GM18858 (cell line): ENCODE results near the gene CYP1A2.
"Not testable (repeated sequence)": the region's sequence is repeated elsewhere in the genome, so short reads cannot be mapped to it uniquely, and the experiment has no call there.

Experiments used
- ATAC-seq: cut with Tn5 transposase; IDR thresholded peaks from one replicate; pipeline ENCODE4 v1.9.1; 2021; ENCODE audit not compliant: unreplicated experiment

The CYP1A2 gene, protein sequence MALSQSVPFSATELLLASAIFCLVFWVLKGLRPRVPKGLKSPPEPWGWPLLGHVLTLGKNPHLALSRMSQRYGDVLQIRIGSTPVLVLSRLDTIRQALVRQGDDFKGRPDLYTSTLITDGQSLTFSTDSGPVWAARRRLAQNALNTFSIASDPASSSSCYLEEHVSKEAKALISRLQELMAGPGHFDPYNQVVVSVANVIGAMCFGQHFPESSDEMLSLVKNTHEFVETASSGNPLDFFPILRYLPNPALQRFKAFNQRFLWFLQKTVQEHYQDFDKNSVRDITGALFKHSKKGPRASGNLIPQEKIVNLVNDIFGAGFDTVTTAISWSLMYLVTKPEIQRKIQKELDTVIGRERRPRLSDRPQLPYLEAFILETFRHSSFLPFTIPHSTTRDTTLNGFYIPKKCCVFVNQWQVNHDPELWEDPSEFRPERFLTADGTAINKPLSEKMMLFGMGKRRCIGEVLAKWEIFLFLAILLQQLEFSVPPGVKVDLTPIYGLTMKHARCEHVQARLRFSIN

GRCh38 chr15:74748322-74748946 lies at the start of gene CYP1A2:
Gene CYP1A2 (plus strand): TSS chr15:74748845. CDS start chr15:74749739, 894 bp downstream.
- no peak for ATAC-seq

- ATAC-seq = no peak
Observed at GRCh38 chr15:74709011-74709410, 39.6 kb upstream of the CYP1A2 start.

GRCh38 chr15:74709892-74710291 lies 38.8 kb upstream of the CYP1A2 start:
- ATAC-seq = no peak

- no peak for ATAC-seq
Observed at GRCh38 chr15:74710319-74711094, 38.1 kb upstream of the CYP1A2 start.

DNA sequence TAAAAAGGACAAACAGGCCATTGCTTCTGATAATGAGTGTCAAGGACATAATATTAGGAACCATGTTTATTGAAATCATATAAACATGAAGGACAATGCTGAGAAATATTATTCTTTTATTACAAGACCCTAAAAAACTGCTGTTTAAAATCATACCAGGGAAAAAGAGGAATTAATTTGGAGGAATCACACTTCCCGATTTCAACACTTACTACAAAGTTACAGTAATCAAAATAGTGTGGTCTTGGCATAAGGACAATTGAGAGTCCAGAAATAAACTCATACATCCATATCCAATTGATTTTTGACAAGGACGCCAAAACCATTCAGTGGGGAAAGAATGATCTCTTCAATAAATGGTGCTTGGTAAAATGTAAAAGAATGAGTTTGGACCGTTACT lies 36.3 kb upstream of the CYP1A2 start:
- ATAC-seq = no peak

DNA sequence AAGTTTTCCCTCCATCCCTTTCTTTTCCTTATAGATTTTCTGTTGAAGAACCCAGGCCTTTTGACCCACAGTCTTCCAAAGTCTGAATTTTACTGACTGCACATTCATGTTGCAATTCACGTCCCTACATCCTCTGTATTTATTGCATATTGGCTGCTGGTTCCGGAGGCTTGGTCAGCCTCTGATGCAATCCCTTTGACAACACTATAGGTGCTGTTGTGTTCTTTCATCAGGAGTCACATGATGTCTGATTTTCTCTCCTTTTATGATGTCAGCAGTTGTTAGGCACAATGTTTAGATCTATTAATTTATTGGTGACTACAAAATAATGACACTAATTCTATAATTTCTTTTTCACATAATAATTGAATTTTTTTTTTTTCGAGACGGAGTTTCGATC lies 32.0 kb upstream of the CYP1A2 start:
- ATAC-seq = no peak

GRCh38 chr15:74722591-74722990 lies 26.1 kb upstream of the CYP1A2 start:
- no peak for ATAC-seq

- no peak for ATAC-seq
Observed at GRCh38 chr15:74723187-74723586, 25.5 kb upstream of the CYP1A2 start.

- no peak for ATAC-seq
Observed at GRCh38 chr15:74723754-74724334, 24.8 kb upstream of the CYP1A2 start.

- ATAC-seq = no peak
Observed at GRCh38 chr15:74724570-74725224, 23.9 kb upstream of the CYP1A2 start.

DNA sequence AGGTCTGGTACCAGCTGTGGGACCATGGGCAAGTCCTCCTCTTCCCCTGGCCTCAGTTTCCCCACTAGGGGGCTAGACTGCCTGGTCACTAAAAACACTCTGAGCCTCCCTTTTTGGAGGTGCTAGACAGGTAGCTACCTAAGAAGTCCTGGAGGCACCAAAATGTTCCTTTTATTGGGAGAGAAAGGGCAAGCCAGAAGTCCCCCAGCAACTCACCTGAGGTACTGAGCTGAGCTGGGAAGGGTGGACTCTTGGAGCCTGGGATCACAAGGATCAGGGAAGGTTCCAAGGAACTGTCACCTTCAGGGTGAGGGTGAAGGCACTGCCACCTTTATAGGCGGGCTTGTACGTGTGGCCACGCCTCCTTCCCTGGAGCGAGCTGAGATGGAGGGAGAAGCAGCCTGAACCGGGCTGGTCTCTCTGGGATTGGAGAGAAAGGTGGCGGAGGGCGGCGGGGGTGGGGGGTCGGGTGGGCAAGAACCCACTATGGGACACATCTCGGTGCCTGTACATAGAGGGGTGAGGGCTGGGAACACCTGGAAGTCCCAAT lies 23.3 kb upstream of the CYP1A2 start, which contains the start of gene CYP1A1:
CYP1A1 (minus strand) TSS at position 304 of the 550 bp plus-strand sequence. CDS start 2,431 bp downstream, outside the sequence.
- no peak for ATAC-seq

GRCh38 chr15:74725845-74726773 lies 22.5 kb upstream of the CYP1A2 start:
- ATAC-seq = no peak

- no peak for ATAC-seq
Observed at GRCh38 chr15:74726774-74727164, 21.9 kb upstream of the CYP1A2 start.

GRCh38 chr15:74727727-74728126 lies 20.9 kb upstream of the CYP1A2 start:
- no peak for ATAC-seq

GRCh38 chr15:74728699-74729098 lies 19.9 kb upstream of the CYP1A2 start:
- ATAC-seq = not testable (repeated sequence)

- not testable (repeated sequence) for ATAC-seq
Observed at GRCh38 chr15:74729372-74729771, 19.3 kb upstream of the CYP1A2 start.

- ATAC-seq = no peak
Observed at GRCh38 chr15:74730619-74731316, 17.9 kb upstream of the CYP1A2 start.

- ATAC-seq = no peak
Observed at GRCh38 chr15:74732846-74733245, 15.8 kb upstream of the CYP1A2 start.
